Ishikawa (cell line): ENCODE data around the gene SKIDA1.

Experiments used
- EP300 ChIP-seq: IDR thresholded peaks from 2 replicates; pipeline ENCODE4 v1.6.1; 2012; ENCODE audit warnings: borderline replicate concordance
- REST ChIP-seq: IDR thresholded peaks from 2 replicates; pipeline ENCODE4 v1.6.1; 2012; ENCODE audit warnings: low read depth, mild to moderate bottlenecking

GRCh38 chr10:21520509-21520908, 5.0 kb downstream of the SKIDA1 start:
- TF ChIP-seq REST (no peak), EP300 (no peak)
